ENCODE results near the gene UQCRC1. TPM values are rescaled to one million over a fixed set of nuclear protein-coding genes. Genes with fewer than 3 reads are reported as not detected.

UQCRC1 gene
- total and polyA plus RNA-seq, 2 donors (not counting 1 experiment from before 2014, with no cell fraction given) = 99.9 to 132 TPM

- Histone ChIP-seq H2AFZ (ENCODE audit: insufficient read depth, low read depth, low read length, poor library complexity, severe bottlenecking) (no peak overlapping the region), H3K27ac (ENCODE audit: low read length in 2 of 2) (no peak overlapping the region), H4K20me1 (ENCODE audit: control insufficient read depth, insufficient read depth, low read length, poor library complexity, severe bottlenecking) (no peaks in the 10 kb centered on the region), H3K79me2 (ENCODE audit: control insufficient read depth, insufficient read depth, low read length) (no peaks in the 10 kb centered on the region), H3K9me3 (ENCODE audit: control extremely low read depth in 1 of 3, control insufficient read depth in 2 of 3, insufficient read depth in 1 of 3, low read length in 2 of 3) (no peaks in the 10 kb centered on the region), H3K4me2 (replicated peaks; ENCODE audit: low read depth, low read length, poor library complexity, severe bottlenecking) (no peak overlapping the region), H3K27me3 (replicated peaks in 1 of 4; ENCODE audit: control extremely low read depth in 1 of 4, control insufficient read depth in 3 of 4, insufficient read depth in 4 of 4, low read length in 3 of 4) (no peaks in the 10 kb centered on the region), H3K4me3 (ENCODE audit: control extremely low read depth in 1 of 5, extremely low read depth in 1 of 5, insufficient read depth in 1 of 5, low read depth in 2 of 5, low read length in 4 of 5) (no peak overlapping the region), H3K36me3 (replicated peaks in 1 of 2; ENCODE audit: control extremely low read depth in 1 of 2, control insufficient read depth in 1 of 2, extremely low read depth in 1 of 2, insufficient read depth in 2 of 2, low read length in 1 of 2) (no peaks in the 10 kb centered on the region), H3K4me1 (ENCODE audit: control insufficient read depth in 2 of 2, insufficient read depth in 2 of 2, low read length in 2 of 2) (no peaks in the 10 kb centered on the region), H3K9ac (ENCODE audit: low read length) (no peak overlapping the region)
- Mint-ChIP-seq H3K9me3 (ENCODE audit: insufficient read depth) (no peaks in the 10 kb centered on the region), H3K4me1 (no peaks in the 10 kb centered on the region), H3K4me3 (no peak overlapping the region), H3K27ac (no peak overlapping the region), H3K27me3 (no peaks in the 10 kb centered on the region)
- POLR2A ChIA-PET = no interaction called here
- no peak for DNase-seq
- no peak for ATAC-seq (ENCODE audit: low read depth)
- CTCF ChIA-PET = no interaction called here
- TF ChIP-seq, protein P1, sequence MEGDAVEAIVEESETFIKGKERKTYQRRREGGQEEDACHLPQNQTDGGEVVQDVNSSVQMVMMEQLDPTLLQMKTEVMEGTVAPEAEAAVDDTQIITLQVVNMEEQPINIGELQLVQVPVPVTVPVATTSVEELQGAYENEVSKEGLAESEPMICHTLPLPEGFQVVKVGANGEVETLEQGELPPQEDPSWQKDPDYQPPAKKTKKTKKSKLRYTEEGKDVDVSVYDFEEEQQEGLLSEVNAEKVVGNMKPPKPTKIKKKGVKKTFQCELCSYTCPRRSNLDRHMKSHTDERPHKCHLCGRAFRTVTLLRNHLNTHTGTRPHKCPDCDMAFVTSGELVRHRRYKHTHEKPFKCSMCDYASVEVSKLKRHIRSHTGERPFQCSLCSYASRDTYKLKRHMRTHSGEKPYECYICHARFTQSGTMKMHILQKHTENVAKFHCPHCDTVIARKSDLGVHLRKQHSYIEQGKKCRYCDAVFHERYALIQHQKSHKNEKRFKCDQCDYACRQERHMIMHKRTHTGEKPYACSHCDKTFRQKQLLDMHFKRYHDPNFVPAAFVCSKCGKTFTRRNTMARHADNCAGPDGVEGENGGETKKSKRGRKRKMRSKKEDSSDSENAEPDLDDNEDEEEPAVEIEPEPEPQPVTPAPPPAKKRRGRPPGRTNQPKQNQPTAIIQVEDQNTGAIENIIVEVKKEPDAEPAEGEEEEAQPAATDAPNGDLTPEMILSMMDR (IDR thresholded peaks at IDR 0.05) = no peak
- TF ChIP-seq EZH2 (IDR thresholded peaks at IDR 0.05; ENCODE audit: borderline replicate concordance, insufficient read depth, low read depth, low read length, poor library complexity, severe bottlenecking) = no peak
- intact Hi-C loops (cut with micrococcal nuclease) = no loop called here
- WGBS (ENCODE audit: insufficient coverage) = 91% methylated on average over 12 of the region's 12 CpGs
Observed at GRCh38 chr3:48571938-48572337, 37.5 kb downstream of the UQCRC1 start.

- WGBS (ENCODE audit: insufficient coverage) = 89% methylated on average over 16 of the region's 18 CpGs
- Histone ChIP-seq H3K4me2 (replicated peaks; ENCODE audit: low read depth, low read length, poor library complexity, severe bottlenecking) (no peak overlapping the region), H4K20me1 (ENCODE audit: control insufficient read depth, insufficient read depth, low read length, poor library complexity, severe bottlenecking) (no peaks in the 10 kb centered on the region), H3K9ac (ENCODE audit: low read length) (no peak overlapping the region), H3K27me3 (replicated peaks in 1 of 4; ENCODE audit: control extremely low read depth in 1 of 4, control insufficient read depth in 3 of 4, insufficient read depth in 4 of 4, low read length in 3 of 4) (no peaks in the 10 kb centered on the region), H3K4me1 (ENCODE audit: control insufficient read depth in 2 of 2, insufficient read depth in 2 of 2, low read length in 2 of 2) (no peaks in the 10 kb centered on the region), H2AFZ (ENCODE audit: insufficient read depth, low read depth, low read length, poor library complexity, severe bottlenecking) (no peak overlapping the region), H3K79me2 (ENCODE audit: control insufficient read depth, insufficient read depth, low read length) (no peaks in the 10 kb centered on the region), H3K27ac (ENCODE audit: low read length in 2 of 2) (no peak overlapping the region), H3K36me3 (replicated peaks in 1 of 2; ENCODE audit: control extremely low read depth in 1 of 2, control insufficient read depth in 1 of 2, extremely low read depth in 1 of 2, insufficient read depth in 2 of 2, low read length in 1 of 2) (no peaks in the 10 kb centered on the region), H3K4me3 (ENCODE audit: control extremely low read depth in 1 of 5, extremely low read depth in 1 of 5, insufficient read depth in 1 of 5, low read depth in 2 of 5, low read length in 4 of 5) (no peak overlapping the region), H3K9me3 (ENCODE audit: control extremely low read depth in 1 of 3, control insufficient read depth in 2 of 3, insufficient read depth in 1 of 3, low read length in 2 of 3) (no peaks in the 10 kb centered on the region)
- no peak for DNase-seq
- no peak for ATAC-seq (ENCODE audit: low read depth)
- CTCF ChIA-PET = no interaction called here
- Mint-ChIP-seq H3K27me3 (no peaks in the 10 kb centered on the region), H3K27ac (no peak overlapping the region), H3K4me1 (no peaks in the 10 kb centered on the region), H3K4me3 (no peak overlapping the region), H3K9me3 (ENCODE audit: insufficient read depth) (no peaks in the 10 kb centered on the region)
- POLR2A ChIA-PET = no interaction called here
- intact Hi-C loops (cut with micrococcal nuclease) = no loop called here
- TF ChIP-seq, protein P1 (IDR thresholded peaks at IDR 0.05) = no peak
- no peak for TF ChIP-seq EZH2 (IDR thresholded peaks at IDR 0.05; ENCODE audit: borderline replicate concordance, insufficient read depth, low read depth, low read length, poor library complexity, severe bottlenecking)
Observed at GRCh38 chr3:48569808-48570450, 39.5 kb downstream of the UQCRC1 start.
